Measurements from ENCODE around the gene SMIM44. TPM values are rescaled to one million over a fixed set of nuclear protein-coding genes. Genes with fewer than 3 reads are reported as not detected.
"Not testable (repeated sequence)": the region's sequence is repeated elsewhere in the genome, so short reads cannot be mapped to it uniquely, and the experiment has no call there.

The SMIM44 gene
- total RNA-seq, 1 donor from 2014 or later, result not detected

DNA sequence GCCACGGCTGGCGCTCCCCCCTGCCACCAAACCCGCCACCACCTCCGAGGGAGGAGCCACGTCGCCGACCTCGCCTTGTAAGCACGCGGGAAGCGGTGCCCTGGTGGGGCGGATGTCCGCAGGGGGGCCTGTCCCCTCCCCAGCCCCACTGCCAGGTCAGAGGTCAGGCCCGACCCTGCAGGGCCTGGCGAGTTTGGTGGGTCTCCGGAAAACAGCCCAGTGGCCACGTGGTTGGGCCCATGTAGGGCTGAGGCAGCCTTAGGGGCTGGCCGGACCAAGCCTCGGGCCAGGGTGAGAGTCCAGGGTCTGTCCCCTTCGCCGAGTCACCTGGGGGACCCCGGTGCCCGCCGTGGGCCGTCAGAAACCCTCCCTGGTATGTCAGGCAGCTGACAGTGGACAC is 29.4 kb downstream of the SMIM44 start:
- H3K9me3 Mint-ChIP-seq (ENCODE audit: low read depth), result no peaks in the 10 kb centered on the region
- no peak overlapping the region for H3K4me3 Mint-ChIP-seq (ENCODE audit: low read depth)
- H3K4me1 Mint-ChIP-seq (ENCODE audit: low read depth), result no peaks in the 10 kb centered on the region
- H3K27ac Mint-ChIP-seq, result no peak overlapping the region
- no peak for DNase-seq (ENCODE audit: low spot score, unreplicated experiment)
- H3K36me3 Mint-ChIP-seq (ENCODE audit: insufficient read depth), result peaks cover 3% of the 10 kb centered on the region
- TF ChIP-seq, protein P1, sequence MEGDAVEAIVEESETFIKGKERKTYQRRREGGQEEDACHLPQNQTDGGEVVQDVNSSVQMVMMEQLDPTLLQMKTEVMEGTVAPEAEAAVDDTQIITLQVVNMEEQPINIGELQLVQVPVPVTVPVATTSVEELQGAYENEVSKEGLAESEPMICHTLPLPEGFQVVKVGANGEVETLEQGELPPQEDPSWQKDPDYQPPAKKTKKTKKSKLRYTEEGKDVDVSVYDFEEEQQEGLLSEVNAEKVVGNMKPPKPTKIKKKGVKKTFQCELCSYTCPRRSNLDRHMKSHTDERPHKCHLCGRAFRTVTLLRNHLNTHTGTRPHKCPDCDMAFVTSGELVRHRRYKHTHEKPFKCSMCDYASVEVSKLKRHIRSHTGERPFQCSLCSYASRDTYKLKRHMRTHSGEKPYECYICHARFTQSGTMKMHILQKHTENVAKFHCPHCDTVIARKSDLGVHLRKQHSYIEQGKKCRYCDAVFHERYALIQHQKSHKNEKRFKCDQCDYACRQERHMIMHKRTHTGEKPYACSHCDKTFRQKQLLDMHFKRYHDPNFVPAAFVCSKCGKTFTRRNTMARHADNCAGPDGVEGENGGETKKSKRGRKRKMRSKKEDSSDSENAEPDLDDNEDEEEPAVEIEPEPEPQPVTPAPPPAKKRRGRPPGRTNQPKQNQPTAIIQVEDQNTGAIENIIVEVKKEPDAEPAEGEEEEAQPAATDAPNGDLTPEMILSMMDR (IDR thresholded peaks at IDR 0.05; ENCODE audit: unreplicated experiment), result no peak
- peaks cover 20% of the 10 kb centered on the region for H3K27me3 Mint-ChIP-seq

DNA sequence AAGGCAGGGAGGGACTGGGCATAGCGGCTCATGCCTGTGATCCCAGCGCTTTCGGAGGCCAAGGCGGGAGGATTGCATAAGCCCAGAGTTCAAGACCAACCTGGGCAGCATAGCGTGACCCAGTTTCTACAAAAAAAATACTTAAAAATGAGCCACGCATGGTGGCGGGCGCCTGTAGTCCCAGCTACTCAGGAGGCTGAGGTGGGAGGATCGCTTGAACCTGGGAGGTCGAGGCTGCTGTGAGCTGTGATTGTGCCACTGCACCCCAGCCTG is 30.4 kb downstream of the SMIM44 start:
- not testable (repeated sequence) for H3K4me1 Mint-ChIP-seq (ENCODE audit: low read depth); H3K27ac Mint-ChIP-seq; H3K4me3 Mint-ChIP-seq (ENCODE audit: low read depth); H3K36me3 Mint-ChIP-seq (ENCODE audit: insufficient read depth); H3K9me3 Mint-ChIP-seq (ENCODE audit: low read depth); DNase-seq (ENCODE audit: low spot score, unreplicated experiment)
- peaks cover 13% of the 10 kb centered on the region for H3K27me3 Mint-ChIP-seq

DNA sequence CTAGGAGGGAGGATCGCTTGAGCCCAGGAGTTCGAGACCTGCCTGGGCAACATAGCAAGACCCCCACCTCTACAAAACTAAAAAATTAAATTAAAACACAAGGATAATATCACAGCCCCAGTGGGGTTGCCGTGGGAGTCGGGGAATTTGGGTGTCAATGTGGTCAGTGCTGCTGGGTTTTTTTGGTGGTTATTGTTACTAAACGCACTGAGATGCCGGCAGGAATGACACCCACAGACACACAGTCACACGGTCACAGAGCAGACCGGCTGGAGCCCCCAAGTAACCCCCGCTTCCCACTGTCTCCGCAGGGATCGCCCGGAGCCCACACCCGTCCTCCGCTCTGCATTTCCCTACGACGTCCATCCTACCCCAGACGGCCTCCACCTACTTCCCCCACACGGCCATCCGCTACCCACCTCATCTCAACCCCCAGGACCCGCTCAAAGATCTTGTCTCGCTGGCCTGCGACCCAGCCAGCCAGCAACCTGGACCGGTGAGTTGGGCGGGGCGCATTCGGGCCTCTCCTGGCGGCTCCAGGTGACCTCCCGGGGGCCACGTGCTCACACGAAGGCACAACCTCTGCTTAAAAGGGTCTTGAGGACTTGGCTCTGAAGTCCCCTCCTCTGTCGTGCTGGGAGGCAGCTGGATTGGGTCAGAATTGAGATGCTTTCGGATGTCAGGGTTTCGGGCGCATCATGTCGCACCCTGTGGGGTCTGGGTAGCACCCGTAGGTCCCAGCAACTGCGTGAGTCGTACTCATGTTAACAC is 30.9 kb downstream of the SMIM44 start:
- no peak overlapping the region for H3K27ac Mint-ChIP-seq
- TF ChIP-seq, protein P1 (IDR thresholded peaks at IDR 0.05; ENCODE audit: unreplicated experiment), result no peak
- H3K36me3 Mint-ChIP-seq (ENCODE audit: insufficient read depth), result peaks cover 3% of the 10 kb centered on the region

DNA sequence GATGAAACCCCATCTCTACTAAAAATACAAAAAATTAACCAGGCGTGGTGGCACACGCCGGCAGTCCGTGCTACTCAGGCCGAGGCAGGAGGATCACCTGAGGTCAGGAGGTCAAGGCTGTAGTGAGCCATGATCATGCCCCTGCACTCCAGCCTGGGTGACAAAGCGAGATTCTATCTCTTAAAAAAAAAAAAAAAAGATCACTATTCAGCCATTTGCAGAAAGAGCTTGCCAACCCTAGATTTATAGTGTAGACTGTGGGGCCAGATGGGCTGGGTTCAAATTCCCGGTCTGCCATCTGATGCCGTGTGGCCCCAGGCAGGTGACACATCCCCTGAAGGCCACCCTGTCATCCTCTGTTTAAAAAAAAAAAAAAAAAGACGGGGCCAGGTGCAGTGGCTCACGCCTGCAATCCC is 31.8 kb downstream of the SMIM44 start:
- Mint-ChIP-seq H3K27me3 (peaks cover 8% of the 10 kb centered on the region), H3K27ac (no peak overlapping the region), H3K4me3 (ENCODE audit: low read depth) (no peak overlapping the region), H3K36me3 (ENCODE audit: insufficient read depth) (peaks cover 3% of the 10 kb centered on the region), H3K4me1 (ENCODE audit: low read depth) (no peaks in the 10 kb centered on the region), H3K9me3 (ENCODE audit: low read depth) (no peaks in the 10 kb centered on the region)
- no peak for DNase-seq (ENCODE audit: low spot score, unreplicated experiment)
- TF ChIP-seq, protein P1 (IDR thresholded peaks at IDR 0.05; ENCODE audit: unreplicated experiment), result no peak

More for the DNA sequence above, 30.9 kb downstream of the SMIM44 start:
- Mint-ChIP-seq H3K9me3 (ENCODE audit: low read depth) (no peaks in the 10 kb centered on the region), H3K4me1 (ENCODE audit: low read depth) (no peaks in the 10 kb centered on the region), H3K27me3 (peaks cover 12% of the 10 kb centered on the region), H3K4me3 (ENCODE audit: low read depth) (no peak overlapping the region)
- DNase-seq (ENCODE audit: low spot score, unreplicated experiment), result no peak

DNA sequence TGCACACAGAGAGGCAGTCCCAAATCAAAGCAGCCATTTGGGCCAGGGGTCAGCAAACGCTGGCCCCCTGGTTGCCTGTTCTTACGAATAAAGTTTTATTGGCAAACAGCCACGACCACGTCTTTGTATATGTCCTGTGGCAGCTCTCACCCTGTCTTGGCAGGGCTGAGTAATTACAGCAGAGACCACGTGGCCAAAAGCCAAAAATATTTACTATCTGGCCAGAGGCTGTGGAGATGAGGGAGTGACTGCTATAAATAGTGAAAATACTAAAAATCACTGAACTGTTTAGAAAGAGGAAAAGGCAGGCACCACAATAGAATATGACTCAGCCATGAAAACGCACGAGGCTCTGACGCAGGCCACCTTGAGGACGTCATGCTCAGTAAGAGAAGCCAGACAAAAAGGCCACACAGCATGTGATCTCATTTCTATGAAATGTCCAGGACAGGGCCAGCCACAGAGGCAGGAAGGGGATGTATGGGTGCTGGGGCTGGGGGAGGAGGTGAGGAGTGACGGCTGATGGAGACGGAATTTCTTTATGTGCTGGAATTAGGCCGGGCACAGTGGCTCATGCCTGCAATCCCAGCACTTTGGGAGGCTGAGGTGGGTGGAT is 32.3 kb downstream of the SMIM44 start:
- no peak for DNase-seq (ENCODE audit: low spot score, unreplicated experiment)
- Mint-ChIP-seq H3K4me1 (ENCODE audit: low read depth) (no peaks in the 10 kb centered on the region), H3K9me3 (ENCODE audit: low read depth) (no peaks in the 10 kb centered on the region), H3K27me3 (peaks cover 13% of the 10 kb centered on the region), H3K4me3 (ENCODE audit: low read depth) (no peak overlapping the region), H3K36me3 (ENCODE audit: insufficient read depth) (peaks cover 3% of the 10 kb centered on the region), H3K27ac (no peak overlapping the region)
- TF ChIP-seq, protein P1 (IDR thresholded peaks at IDR 0.05; ENCODE audit: unreplicated experiment), result no peak

All from progenitor cell of endocrine pancreas (in vitro differentiated cells).